ENCODE measurements around the gene COLEC12.

COLEC12 gene

DNA sequence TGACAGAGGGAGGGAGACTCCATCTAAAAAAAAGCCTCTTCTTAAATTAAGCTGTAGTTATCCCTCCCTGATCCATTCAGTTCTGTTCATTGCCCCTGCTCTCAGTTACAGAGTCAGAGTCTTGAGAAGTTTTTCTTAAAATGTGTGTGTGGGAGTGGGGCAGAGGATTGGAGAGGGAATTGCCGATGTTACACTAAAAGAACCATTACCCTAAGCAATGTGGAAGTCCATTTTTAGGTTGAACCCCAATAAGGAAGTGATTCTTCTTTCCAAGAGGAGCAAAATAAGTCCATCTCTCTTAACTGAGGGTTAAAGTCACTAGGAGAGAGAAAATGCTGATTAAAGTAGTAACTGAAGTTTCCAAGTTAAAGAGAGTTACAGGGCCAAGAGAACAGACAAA lies 211.5 kb downstream of the COLEC12 start:
- no peak for DNase-seq (ENCODE audit: low read depth in 2 of 2)

DNA sequence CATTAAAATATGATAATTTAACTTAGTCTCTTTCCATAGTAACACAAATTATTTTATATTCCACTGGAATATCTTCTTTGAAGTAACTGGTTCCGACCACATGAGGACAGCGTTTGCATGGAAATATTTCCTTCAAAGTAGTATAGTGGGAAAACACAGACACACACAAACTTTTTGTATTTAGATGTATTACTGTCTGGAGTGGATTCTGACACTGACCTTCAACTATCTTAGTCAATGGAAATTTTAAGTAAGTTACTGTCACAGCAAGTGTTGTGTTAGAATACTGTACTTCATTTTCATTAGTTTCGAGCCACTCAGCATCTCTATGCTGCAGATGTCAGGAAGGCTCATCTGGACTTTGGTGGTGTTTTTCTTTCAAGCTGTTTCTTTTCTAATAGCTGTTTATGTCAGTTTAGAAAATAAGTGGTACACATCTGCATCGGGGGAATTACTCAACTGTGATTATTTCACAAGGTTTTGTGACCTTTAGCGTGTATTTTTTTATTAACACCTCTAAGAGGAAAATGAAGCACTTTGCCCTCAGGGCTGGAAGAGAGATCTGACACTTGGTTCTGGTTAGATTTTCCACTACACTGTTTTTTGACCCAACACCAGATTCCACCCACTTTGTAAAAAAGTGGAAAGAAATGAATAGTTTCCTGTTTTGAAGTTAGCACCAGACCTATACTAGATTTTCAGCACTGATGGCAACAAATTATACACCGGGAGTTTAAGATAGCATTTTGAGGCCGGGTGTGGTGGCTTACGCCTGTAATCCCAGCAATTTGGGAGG lies 213.8 kb downstream of the COLEC12 start:
- DNase-seq (ENCODE audit: low read depth in 2 of 2), result no peak

DNA sequence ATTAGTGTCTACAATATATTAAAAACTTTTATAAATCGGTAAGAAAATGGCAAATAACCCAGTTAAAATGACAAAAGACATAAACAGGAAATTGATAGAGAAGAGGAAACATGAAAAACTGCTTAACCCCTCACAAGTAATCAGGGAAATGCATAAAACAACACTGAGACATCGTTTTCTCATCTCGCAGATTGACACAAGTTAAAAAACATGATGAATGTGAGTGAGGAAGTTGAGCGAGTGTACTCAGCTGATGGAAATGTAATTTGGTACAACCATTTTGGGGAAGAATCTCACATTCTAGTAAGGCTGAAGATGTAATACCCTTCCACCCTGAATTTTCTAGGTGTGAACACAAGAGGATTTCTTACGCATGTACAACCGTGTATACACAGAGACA lies 214.7 kb downstream of the COLEC12 start:
- no peak for DNase-seq (ENCODE audit: low read depth in 2 of 2)

DNA sequence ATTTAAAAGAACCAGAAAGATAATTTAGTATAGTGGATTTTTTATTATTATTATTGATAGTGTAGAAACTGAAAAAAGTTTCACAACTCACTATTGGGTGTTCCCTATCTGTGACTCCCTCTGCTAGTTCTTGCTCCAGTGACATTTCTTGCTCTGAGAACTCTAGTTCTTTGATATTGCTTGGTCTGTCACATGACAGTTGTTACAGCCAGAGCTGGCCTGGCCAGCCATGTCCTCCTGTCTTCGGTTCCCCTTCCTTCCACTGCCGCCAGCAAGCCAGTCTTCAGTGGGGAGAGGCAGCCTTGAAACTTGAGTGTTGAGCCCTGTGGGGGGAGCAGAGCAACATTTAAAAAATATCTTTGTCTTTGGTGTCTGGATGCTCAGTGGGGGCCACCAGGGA lies 225.0 kb downstream of the COLEC12 start:
- DNase-seq (ENCODE audit: low read depth in 2 of 2), result no peak

DNA sequence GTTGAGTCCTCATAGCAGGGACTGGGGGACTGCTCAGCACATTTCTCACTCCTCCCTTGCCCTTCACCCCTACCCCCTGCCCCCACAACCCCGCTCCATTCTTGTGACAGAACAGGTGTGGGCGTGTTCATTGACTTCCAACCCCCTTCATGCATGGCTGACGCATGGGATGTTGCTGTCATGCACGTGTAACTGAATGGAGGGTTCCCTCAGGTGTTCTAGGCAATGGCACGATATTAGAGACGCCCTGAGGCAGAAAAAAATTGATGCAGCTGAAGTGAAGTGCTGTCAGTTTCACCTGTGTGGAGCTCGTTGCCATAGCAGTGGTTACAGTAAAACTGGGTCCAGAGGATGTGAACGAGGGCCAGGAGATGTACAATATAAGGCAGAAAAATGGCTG lies 226.2 kb downstream of the COLEC12 start:
- DNase-seq (ENCODE audit: low read depth in 2 of 2), result no peak

DNA sequence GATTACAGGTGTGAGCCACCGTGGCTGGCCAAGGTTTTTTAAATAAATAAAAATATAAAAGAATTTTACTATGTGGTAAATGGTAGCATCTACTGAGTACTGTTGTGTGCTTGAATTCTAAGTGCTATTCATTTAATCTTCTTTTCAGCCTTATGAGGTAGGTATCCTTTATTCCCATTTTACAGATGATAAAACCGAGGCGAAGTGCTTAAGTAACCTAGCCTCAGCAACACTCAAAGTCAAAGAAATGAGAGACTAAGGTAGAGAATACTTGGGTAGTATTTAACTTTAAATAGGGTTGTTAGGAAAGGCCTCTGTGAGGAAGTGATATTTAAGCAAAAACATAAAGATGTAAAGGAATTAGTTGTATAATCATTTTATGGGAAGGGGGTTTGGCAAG lies 227.0 kb downstream of the COLEC12 start:
- no peak for DNase-seq (ENCODE audit: low read depth in 2 of 2)

DNA sequence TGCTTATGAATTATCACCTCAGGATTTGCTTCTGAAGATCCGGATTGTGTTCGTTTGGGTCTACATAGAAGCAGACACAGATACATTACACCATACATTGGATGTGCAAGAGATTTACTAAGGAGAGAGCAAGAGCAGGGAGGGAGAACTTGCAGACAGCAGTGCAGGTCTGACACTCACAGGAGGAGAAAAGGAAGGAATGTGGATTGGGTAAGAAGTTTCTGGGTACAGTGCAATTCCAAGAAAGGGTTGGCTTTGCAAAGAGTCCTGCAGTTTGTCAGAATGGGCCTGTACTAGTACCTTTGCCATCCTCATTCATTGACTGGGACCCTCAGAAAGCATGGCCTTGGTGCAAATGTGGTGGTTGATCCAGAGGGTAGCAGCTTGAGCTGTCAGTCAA lies 227.9 kb downstream of the COLEC12 start:
- DNase-seq (ENCODE audit: low read depth in 2 of 2), result no peak

DNA sequence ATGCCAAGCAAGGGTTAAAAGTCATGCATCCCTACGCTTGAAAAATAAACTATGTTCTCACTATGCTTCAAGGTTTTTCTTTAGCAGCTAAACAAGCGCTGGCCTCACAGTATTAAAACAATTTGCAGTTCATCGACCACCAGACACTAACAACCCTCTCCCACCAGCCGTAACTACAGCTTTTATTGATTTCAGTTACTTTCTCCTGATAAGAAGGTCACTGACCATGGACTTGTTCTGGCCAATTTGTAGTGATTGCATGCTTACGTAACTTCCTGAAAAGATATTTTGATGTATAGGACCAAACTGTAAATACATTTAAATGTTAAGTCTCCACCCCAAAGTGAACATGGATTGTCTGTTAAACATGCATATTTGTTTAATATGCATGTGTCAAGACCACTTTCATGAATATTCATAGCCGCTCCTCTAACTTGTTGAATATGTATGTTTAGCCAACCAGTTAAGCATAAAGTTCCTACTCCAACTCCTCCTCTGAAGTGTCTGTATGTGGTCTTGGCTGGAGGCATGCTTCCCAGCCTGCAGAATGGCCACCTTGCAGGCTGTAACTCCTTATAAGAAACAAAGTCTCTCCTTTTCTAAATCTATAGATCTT lies 230.9 kb downstream of the COLEC12 start:
- no peak for DNase-seq (ENCODE audit: low read depth in 2 of 2)

DNA sequence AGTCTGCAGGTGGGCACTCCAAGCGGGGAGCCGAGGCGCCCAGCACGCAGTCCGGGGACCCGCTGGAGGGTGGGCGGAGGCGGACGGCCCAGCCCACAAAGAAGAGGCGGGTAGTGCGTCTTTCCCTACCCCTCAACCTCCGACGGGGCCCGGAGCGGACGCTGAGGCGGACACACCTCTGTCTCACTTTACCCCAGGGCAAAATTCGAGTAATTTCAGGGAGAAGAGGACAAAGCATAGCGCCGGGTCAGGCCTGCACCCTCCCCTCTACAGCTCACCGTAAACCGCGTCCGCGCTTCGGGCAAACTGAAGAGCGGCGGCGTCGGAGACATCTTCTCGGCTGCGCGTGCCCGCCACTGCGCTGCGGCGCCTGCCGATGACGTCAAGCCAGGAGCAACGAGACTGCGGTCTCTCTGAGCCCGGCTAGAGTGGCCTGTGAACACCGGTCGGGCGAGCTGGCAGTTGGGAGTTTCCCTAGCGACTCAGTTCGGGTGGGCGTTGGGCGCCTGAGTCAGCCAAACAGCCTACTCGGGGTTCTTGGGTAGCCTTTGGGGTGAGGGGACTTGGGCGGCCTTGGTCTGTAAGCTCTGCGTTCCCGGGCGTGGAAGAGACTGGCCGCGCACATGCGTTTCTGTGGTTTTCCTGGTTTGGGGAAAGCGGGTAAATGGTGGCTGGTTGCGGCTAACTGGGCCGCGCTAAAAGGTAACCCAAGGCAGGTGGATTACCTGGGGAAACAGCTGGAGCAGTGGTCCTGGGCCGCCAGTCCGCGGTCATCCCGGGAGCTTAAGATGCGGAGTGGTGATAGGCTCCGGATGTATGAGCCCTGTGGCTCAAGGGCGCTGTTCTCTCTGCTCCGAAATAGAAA lies 232.6 kb downstream of the COLEC12 start, which contains the start of gene THOC1:
Gene THOC1, minus strand, starts transcription at position 360 of the 865 bp plus-strand sequence. Its CDS starts 28 bp downstream, at position 332.
- peak; percentile 95 to 97 for DNase-seq (ENCODE audit: low read depth in 2 of 2)

DNA sequence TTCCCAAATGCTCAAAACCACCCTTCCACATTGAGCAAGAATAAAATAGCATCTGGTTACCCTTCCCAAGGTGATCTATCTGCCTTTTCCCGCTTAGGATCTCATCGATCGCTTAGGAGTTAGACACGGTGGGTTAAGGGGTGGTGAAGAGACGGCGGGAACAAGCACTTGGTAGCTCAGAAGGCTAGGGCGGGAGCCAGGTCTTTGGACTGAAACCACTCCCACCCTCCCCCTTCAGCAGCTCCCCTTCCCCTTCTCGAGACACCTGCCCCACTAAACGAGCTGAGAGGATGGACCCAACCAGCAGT lies 233.2 kb downstream of the COLEC12 start:
- no peak for DNase-seq (ENCODE audit: low read depth in 2 of 2)

Measured in stimulated activated CD8-positive, alpha-beta memory T cell treated with anti-CD3 and anti-CD28 coated beads, Interleukin-15, amount 100 ng/mL, for 4 hours (primary cell).